ENCODE results near the gene DCST1. TPM values are rescaled to one million over a fixed set of nuclear protein-coding genes. Genes with fewer than 3 reads are reported as not detected.
A peak's percentile ranks its signal among the peaks of the same experiment; 100 is the strongest.
"Not testable (repeated sequence)": the region's sequence is repeated elsewhere in the genome, so short reads cannot be mapped to it uniquely, and the experiment has no call there.

The DCST1 gene, protein sequence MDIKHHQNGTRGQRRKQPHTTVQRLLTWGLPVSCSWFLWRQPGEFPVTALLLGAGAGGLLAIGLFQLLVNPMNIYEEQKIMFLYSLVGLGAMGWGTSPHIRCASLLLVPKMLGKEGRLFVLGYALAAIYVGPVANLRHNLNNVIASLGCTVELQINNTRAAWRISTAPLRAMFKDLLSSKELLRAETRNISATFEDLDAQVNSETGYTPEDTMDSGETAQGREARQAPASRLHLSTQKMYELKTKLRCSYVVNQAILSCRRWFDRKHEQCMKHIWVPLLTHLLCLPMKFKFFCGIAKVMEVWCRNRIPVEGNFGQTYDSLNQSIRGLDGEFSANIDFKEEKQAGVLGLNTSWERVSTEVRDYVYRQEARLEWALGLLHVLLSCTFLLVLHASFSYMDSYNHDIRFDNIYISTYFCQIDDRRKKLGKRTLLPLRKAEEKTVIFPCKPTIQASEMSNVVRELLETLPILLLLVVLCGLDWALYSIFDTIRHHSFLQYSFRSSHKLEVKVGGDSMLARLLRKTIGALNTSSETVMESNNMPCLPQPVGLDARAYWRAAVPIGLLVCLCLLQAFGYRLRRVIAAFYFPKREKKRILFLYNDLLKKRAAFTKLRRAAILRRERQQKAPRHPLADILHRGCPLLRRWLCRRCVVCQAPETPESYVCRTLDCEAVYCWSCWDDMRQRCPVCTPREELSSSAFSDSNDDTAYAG
- not detected in 2 replicates for total RNA-seq

DNA sequence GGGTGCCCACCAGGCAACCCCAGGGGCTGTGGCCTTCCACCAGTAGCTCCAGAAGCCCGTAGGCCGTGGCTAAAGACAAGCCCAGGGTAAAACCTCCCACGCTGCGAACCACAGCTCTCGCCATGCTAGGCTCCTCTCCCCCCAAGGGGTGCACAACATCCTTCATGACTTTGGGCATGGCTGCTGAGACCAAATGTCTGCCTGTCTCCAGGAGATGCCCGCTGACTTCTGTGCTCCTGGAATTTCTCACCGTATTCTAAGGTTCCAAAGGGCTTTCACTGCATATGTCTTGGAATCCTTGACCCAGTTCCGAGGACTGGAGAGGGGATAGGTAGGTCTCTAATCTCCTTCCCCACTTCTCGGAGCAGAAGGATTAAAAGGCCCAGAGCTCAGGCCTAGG, at the start of gene DCST1, which contains the start of gene DCST2:
Gene DCST1 (plus strand): TSS at position 301 of the 400 bp plus-strand sequence. CDS start 213 bp downstream, outside the sequence.
Gene DCST2 (minus strand): TSS at position 258 of the 400 bp plus-strand sequence. CDS start 80 bp downstream, at position 178.
- no peak for DNase-seq (ENCODE audit: low read depth in 2 of 2)

DNA sequence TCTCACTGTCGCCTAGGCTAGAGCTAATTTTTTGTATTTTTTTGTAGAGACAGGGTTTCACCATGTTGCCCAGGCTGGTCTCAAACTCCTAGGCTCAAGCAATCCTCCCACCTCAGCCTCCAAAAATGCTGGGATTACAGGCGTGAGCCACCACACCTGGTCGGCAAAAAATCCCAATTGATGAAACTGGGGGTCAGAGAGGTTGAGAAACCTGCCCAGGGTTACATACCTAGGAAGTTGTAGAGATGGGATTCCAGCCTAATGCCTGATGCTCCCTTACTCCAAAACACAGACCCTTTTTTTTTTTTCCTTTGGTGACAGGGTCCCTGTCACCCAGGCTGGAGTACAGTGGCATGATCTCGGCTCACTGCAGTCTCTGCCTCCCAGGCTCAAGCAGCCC, 46.9 kb upstream of the DCST1 start:
- DNase-seq (ENCODE audit: low read depth in 2 of 2) = not testable (repeated sequence)

DNA sequence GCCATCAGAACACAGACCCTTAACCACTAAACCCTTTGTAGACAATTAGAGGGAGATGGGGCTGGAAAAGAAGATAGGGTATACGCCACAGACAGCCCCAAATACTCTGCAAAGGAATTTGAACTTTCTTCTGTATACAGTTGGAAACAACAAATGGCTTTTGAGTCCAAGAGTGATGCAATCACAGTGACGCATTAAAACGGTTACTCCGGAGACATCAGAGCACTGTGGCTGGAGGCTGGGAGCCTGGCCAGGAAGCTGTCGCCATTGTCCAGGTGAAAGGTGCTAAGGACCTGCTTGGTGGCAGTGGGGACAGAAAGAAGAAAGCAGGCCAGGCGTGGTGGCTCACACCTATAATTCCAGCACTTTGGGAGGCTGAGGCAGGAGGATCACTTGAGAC, 46.3 kb upstream of the DCST1 start:
- DNase-seq (ENCODE audit: low read depth in 2 of 2) = no peak

DNA sequence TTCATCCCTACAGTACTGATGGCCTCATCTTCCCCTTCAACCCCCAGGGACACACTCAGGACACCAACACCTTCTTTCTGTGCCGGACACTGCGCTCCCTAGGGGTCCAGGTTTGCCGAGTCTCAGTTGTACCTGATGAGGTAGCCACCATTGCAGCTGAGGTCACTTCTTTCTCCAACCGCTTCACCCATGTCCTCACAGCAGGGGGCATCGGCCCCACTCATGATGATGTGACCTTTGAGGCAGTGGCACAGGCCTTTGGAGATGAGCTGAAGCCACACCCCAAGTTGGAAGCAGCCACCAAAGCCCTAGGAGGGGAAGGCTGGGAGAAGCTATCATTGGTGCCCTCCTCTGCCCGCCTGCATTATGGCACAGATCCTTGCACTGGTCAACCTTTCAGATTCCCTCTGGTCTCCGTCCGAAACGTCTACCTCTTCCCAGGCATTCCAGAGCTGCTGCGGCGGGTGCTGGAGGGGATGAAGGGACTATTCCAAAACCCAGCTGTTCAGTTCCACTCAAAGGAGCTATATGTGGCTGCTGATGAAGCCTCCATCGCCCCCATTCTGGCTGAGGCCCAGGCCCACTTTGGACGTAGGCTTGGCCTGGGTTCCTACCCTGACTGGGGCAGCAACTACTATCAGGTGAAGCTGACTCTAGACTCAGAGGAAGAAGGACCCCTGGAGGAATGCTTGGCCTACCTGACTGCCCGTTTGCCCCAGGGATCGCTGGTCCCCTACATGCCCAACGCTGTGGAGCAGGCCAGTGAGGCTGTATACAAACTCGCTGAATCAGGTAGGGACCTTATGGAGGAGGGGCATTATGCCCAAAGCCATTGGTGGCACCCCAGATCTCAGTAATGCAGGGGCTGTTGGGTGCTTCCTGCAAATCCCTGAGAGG, 45.3 kb upstream of the DCST1 start:
- DNase-seq (ENCODE audit: low read depth in 2 of 2) = no peak

DNA sequence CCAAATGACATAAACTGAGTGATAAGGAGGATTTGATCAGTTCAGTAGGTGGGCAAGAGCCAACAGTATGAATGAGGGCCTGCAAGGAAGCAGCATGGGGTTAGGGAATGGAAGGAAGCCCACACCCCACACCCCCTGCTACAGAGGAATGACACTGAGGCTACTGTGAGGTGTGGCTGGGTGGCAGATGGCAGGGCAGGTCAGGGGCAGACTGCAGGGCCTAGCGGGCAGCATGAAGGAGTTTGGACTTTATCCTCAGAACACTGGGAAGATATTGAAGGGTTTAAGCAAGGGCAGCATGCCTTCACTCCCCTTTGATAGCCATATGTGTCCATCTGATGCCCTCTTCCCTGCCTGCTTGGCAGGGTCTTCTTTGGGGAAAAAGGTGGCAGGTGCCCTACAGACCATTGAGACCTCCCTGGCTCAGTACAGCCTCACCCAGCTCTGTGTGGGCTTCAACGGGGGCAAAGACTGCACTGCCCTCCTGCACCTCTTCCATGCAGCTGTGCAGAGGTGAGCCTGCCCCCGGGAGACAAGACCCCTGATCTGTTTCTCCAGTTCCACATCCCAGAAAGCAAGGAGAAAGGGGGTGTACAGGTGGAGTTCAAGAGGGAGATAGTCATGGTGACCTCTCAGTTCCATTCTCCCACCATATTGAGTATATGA, 44.3 kb upstream of the DCST1 start:
- DNase-seq (ENCODE audit: low read depth in 2 of 2) = no peak

DNA sequence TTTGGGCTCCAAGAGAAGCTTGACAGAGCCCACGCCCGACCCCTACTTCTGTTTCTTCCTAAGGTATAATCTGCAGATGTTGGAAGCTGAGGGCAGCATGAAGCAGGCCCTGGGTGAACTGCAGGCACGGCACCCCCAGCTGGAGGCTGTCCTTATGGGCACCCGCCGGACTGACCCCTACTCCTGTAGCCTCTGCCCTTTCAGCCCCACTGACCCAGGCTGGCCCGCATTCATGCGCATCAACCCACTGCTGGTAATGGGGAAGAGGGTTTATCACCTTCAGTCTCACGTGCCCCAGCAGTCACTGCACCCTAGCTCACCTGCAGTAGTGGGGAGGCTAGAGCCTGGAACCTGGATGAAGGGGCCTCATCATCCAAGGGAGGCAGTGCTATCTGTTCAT, 43.3 kb upstream of the DCST1 start:
- DNase-seq (ENCODE audit: low read depth in 2 of 2) = no peak

DNA sequence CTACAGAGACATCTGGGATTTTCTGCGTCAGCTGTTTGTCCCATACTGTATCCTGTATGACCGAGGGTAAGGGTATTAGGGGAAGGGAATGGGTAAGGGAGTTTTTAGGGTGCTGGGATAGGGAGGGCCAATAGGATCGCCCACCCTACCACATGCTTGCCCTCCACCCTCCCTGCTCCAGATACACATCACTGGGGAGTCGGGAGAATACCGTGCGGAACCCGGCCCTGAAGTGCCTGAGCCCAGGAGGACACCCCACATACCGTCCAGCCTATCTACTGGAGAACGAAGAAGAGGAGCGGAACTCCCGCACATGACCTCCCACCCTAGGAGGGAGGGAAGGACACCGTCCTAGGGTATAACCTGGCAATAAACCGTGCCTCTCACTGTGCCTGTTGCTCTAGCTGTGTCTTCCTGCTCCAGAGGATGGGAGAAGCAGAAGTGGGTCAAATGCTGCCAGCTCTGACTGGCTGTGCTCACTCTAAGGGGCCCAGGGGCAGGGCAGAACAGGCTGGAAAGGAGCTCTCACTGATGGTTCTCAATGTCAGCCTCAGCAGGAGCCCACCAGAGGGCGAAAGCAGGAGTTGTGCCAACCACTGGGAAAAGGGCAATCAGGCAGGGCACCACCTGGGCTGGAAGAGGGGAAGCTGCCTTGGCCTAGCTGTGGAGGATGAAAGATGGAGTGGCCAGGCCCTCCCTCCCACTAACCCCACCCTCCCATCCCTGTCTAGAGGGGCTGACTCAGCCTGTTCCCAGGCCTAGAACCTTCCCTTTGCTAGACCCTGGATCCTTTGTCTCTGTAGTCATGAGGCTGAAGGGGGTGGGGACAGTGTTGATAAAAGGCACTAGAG, 40.7 kb upstream of the DCST1 start:
- DNase-seq (ENCODE audit: low read depth in 2 of 2) = peak in 1 of 2 donors; percentile 33

DNA sequence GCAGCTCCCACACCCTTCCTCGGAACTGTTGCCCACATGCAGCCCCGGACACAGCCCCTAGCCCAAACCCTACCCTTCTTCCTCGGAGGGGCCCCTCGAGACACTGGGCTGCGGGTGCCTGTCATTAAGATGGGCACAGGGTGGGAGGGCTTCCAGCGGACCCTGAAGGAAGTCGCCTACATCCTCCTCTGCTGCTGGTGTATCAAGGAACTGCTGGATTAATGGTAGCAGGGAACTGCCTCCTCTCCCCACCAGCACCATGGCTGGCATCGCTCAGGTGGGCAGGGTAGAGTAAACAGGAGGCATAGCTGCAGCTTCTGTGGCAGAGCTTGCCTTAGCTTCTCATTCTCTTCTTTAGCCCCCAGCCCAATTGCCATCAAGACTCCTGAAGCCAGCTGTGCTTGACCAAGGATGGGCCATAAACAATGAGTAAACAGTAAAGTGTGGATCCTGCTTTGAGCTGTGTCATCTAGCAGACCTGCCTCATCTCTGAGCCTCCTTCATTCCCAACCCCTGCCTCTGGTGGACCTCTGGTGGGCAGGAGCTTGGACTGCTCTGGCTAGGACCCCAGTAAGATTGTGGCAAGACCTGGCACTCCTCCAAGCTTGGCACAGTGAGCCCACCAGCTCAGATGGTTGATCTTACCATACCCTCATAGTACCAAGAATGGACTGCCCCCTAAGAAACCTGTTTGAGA, 39.9 kb upstream of the DCST1 start, which contains the start of gene LENEP:
Gene LENEP (plus strand): TSS at position 15 of the 697 bp plus-strand sequence. CDS start 22 bp downstream, at position 37.
- DNase-seq (ENCODE audit: low read depth in 2 of 2) = no peak

DNA sequence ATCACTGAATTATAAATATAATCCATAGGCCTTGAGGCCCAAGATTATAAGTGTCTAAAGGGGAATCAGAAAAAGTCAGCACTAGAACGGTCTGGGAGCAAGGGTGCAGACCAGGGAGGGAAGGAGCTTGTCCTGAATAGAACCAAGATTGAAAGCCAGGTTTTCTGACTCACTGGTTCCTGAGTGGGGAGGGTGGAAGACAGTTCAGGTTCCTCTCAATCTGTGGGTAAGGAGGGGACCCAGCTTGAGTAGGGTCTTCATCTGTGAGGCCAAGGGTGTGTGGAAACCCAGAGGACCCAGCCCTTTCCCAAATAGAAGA, 39.4 kb upstream of the DCST1 start:
- DNase-seq (ENCODE audit: low read depth in 2 of 2) = peak in 1 of 2 donors; percentile 32

DNA sequence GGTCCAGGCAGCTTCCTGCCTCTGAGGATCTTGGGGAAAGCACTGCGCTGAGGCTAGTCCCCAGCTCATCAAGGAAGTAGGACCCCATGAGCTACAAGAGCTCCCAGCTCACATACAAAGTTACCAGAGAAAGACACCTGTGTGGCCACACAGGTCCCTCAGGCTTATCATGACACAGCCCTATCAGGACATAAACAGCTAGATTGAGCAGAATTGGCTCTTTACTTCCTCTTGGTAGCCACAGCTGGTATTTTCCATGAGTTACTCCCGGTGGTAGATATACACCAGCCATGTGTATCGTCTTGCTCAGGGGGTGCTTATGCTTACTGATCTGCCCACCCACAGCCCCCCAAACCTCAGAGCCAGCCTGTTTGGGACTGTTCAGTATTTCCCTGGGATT, 39.0 kb upstream of the DCST1 start:
- DNase-seq (ENCODE audit: low read depth in 2 of 2) = no peak

DNA sequence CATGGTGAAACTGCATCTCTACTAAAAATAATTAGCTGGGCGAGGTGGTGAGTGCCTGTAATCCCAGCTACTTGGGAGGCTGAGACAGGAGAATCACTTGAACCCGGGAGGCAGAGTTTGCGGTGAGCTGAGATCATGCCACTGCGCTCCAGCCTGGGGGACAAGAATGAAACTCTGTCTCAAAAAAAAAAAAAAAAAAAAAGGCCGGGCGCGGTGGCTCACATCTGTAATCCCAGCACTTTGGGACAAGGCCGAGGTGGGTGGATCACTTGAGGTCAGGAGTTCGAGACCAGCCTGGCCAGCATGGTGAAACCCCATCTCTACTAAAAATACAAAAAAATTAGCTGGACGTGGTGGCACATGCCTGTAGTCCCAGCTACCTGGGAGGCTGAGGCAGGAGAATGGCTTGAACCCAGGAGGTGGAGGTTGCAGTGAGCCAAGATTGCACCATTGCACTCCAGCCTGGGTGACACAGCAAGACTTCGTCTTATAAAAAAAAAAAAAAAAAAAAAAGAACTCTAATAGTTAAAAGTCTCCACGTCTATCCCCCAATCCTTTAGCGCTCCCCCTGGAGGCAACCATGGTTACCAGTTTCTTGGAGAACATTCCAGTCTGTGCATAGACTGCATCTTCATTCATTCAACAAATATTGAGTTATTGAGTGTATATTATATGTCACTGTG, 38.2 kb upstream of the DCST1 start:
- peak; percentile 53 to 83 for DNase-seq (ENCODE audit: low read depth in 2 of 2)

DNA sequence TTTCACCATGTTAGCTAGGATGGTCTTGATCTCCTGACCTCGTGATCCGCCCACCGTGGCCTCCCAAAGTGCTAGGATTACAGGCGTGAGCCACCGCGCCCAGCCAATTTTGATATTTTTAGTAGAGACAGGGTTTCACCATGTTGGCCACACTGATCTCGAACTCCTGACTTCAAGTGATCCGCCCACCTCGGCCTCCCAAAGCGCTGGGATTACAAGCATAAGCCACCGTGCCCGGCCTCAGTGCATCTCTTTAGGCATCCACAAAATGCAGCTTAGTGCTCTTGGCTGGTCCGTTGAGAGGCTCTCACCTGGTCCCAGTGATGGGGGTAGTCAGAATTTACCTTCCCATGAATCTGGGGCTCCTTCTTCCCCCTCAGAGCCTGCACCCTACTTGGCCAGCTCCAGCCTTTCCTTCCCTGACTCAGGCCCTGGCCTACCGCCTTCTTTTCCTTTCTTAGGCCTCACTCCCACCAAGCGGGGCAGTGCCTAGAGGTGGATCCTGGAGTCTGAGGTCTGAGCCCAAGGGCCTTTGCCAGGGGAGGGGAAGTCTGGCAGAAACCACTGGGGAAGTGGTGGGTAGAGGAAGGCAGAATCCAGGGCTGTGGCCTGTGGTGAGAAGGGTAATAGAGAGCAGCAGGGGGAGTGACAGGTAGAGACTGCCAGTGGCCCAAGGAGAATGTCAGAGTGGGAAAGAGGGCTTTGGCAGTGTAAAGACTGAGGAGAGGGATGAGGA, 36.5 kb upstream of the DCST1 start:
- DNase-seq (ENCODE audit: low read depth in 2 of 2) = no peak

DNA sequence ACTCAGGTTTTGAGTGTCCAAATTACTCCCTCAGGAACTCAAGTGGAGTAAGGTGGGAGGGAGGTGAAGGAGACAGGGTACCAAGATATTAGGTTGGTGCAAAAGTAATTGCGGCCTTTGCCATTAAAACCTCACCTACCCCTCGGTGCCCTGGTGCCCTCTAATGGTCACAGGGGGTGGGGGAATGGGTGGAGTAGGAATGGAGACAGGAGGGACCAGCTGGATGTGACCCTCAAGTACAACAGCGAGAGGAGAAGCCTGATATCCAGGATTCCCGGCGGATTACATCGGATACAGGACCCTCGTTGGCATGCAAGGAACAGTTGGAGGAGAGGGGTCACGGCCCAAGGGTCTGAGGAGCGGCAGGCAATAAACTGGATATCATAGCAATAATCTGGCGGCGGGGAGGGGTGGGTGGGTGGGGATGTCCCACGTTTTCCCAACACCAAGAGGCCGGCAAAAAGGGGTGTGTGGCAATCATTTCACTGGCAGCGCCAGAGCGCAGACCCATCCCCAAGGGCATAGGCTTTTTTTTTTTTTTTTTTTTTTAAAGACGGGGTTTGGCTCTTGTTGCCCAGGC, 35.3 kb upstream of the DCST1 start:
- DNase-seq (ENCODE audit: low read depth in 2 of 2) = no peak

DNA sequence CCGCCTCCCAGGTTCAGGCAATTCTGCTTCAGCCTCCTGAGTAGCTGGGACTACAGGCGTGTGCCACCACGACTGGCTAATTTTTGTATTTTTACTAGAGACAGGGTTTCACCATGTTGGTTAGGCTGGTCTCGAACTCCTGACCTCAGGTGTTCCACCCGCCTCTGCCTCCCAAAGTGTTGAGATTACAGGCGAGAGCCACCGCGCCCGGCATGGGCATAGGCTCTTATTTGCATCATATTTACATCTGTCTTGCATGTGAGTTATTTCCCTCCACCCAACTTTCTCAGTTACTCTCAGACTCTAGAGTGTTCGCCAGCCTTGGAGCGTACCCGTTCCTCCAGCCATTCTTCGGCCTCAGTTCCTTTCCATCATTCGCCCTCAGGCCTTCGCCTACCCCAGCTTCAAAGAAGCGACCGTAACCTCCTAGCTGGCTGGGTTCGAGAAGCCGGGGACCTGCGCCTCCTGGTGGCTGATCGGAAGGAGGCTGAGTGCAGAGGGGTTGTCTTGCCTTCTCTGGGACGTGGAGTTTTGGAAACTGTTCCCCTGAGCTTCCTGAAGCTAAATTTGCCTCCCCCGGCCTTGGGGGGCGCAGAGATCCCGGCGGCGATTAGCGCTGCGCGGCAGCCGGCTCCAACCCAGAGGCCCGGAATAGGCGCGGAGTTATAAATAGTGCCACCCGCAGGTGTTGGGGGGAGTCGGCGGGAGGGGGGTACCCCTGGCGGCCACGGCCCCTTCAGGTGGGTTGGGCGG, 34.6 kb upstream of the DCST1 start:
- peak; percentile 65 to 66 for DNase-seq (ENCODE audit: low read depth in 2 of 2)

DNA sequence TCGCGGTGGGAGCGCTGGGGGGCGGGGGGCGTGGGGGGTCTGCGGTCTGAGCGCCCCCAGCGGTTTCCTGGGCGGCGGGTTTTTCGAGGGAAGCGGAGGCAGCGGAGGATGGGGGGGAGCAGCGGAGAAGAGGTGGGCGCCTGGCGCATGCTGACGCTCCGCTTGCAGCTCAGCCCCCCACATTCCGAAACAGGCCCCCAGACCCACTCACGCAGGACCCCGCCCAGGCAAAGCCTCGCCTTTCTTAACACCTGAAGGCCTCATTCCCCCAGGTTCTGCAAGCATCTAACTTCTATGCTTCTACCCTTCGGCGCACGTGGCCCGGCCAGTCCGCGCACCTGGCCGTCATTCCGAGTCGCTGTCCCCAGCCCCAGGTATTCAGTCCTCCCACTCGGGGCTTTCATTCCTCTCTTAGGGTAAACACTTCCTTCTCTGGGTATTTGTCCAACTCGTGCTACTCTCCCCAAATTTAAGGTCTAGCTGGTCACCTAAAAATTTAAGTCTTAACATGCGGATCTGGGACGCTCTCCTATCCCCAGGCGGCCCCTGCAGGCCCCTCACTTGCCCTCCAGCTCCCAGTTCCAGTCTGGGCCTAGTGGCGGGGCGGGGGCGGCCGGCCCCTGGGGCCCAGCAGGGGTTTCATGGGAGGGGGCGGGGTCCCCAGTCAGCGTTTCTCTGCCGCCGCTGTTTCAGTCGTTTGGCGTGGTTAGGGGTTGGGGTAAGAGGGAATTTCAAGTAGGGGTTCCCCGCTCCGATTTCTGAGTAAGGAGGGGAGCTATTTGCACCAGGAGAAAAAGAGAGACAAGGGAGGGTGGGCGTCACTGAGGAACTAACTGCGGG, 33.8 kb upstream of the DCST1 start:
- peak in 1 of 2 donors; percentile 22 for DNase-seq (ENCODE audit: low read depth in 2 of 2)

DNA sequence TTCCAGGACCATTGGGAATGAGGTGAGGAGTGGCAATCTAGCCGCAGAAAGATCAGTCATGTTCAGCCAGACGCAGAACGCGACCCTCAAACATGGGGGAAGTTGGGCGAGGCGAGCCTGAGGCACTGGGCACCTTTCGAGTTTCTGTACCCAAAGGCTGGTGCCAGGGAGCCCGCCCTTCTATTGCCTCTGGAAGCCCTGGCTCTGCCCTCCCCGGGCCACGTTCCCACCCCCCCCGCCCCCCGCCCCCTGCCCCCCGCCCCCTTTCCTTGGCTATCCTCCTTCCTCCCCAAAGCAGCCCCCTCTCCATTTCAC, 33.3 kb upstream of the DCST1 start:
- peak in 1 of 2 donors; percentile 17 for DNase-seq (ENCODE audit: low read depth in 2 of 2)

All from lung microvascular endothelial cell (primary cell).